K562 (cell line): ENCODE data around the gene ABCA1. TPM values are rescaled to one million over a fixed set of nuclear protein-coding genes. Genes with fewer than 3 reads are reported as not detected.
A peak's percentile ranks its signal among the peaks of the same experiment; 100 is the strongest.

Experiments
- BDP1 ChIP-seq: IDR thresholded peaks from 3 replicates; pipeline ENCODE4 v1.6.1; 2011; ENCODE audit not compliant: insufficient read length, insufficient read depth
- BRF1 ChIP-seq: IDR thresholded peaks from 3 replicates; pipeline ENCODE4 v1.6.1; 2011; ENCODE audit warnings: borderline replicate concordance, mild to moderate bottlenecking; ENCODE audit not compliant: insufficient read length; ENCODE audit errors: extremely low read depth
- CREB1 ChIP-seq, 2 experiments: sonication (generic) in 1 of 2; formaldehyde crosslinking in 1 of 2; IDR thresholded peaks; 2 replicates each; pipeline versions ENCODE4 v1.6.1 to v1.8.0; 2012 to 2022; ENCODE audit warnings: inconsistent platforms in 1 of 2, mild to moderate bottlenecking in 1 of 2, missing genetic modification reagents in 1 of 2, moderate library complexity in 1 of 2
- HIVEP1 ChIP-seq: fragments of 250-450 bp; sonication (Bioruptor Pico); IDR thresholded peaks from 2 replicates; pipeline ENCODE4 v1.4.0; 2020; ENCODE audit warnings: mild to moderate bottlenecking
- NUFIP1 ChIP-seq: fragments of 450-650 bp; IDR thresholded peaks from 2 replicates; pipeline ENCODE4 v1.6.1; 2018; ENCODE audit not compliant: partially characterized antibody
- polyA plus RNA-seq, 8 experiments: library from polyadenylated mRNA; depleted of rRNA in 4 of 8; stranded (reverse) in 5 of 8; unstranded in 3 of 8; fragments of >200 nt; fragmentation: Nextera tagmentation in 2 of 8; fragmentation: Illumina TruSeq in 1 of 8; extraction: Ambion mirVana in 2 of 8; extraction: Trizol in 1 of 8; gene quantifications; 2 replicates each; pipeline versions ENCODE4 v1.2.1 to v1.2.3, GENCODE V29; 2011 to 2014; ENCODE audit warnings: inconsistent platforms in 1 of 8, missing spikeins in 1 of 8
- total RNA-seq, 7 experiments: library from RNA; depleted of rRNA in 6 of 7; stranded (reverse); fragments of >200 nt in 6 of 7; fragmentation: Illumina TruSeq in 2 of 7; extraction: Trizol in 2 of 7; gene quantifications; 2 replicates each; pipeline versions ENCODE4 v1.2.1 to v1.2.3, GENCODE V29; 2011 to 2021; ENCODE audit warnings: low replicate concordance in 1 of 7
- TF ChIP-seq, protein P1 (sequence below): sonication (generic); formaldehyde crosslinking; IDR thresholded peaks from 2 replicates; pipeline ENCODE4 v1.8.1; 2023; ENCODE audit warnings: mild to moderate bottlenecking, missing genetic modification reagents, moderate library complexity
- TF ChIP-seq, protein P2 (sequence below): fragments of 150-350 bp; IDR thresholded peaks from 2 replicates; pipeline ENCODE4 v1.6.1; 2014; ENCODE audit warnings: low read depth, mild to moderate bottlenecking, low read length, borderline replicate concordance
- TF ChIP-seq, protein P3 (sequence below): fragments of 250-450 bp; sonication (Bioruptor Pico); IDR thresholded peaks from 2 replicates; pipeline ENCODE4 v1.8.0; 2022; ENCODE audit warnings: moderate library complexity, mild to moderate bottlenecking, inconsistent platforms
- TF ChIP-seq, protein P4 (sequence below), 2 experiments: fragments of 450-650 bp; IDR thresholded peaks; 2 replicates each; pipeline ENCODE4 v1.6.1; 2016
- TF ChIP-seq, protein P5 (sequence below), 2 experiments: fragments of 450-650 bp; formaldehyde crosslinking in 1 of 2; IDR thresholded peaks; 2 replicates each; pipeline versions ENCODE4 v1.4.0 to v1.6.1; 2014 to 2020; ENCODE audit warnings: mild to moderate bottlenecking in 2 of 2, borderline replicate concordance in 1 of 2, low read depth in 1 of 2

The ABCA1 gene
- total and polyA plus RNA-seq, 9 of the 15 experiments (the other 6 are each of a cell fraction or from before 2014, with no cell fraction given) = under 0.01 to 0.18 (median 0.02) TPM; not detected in 5

DNA sequence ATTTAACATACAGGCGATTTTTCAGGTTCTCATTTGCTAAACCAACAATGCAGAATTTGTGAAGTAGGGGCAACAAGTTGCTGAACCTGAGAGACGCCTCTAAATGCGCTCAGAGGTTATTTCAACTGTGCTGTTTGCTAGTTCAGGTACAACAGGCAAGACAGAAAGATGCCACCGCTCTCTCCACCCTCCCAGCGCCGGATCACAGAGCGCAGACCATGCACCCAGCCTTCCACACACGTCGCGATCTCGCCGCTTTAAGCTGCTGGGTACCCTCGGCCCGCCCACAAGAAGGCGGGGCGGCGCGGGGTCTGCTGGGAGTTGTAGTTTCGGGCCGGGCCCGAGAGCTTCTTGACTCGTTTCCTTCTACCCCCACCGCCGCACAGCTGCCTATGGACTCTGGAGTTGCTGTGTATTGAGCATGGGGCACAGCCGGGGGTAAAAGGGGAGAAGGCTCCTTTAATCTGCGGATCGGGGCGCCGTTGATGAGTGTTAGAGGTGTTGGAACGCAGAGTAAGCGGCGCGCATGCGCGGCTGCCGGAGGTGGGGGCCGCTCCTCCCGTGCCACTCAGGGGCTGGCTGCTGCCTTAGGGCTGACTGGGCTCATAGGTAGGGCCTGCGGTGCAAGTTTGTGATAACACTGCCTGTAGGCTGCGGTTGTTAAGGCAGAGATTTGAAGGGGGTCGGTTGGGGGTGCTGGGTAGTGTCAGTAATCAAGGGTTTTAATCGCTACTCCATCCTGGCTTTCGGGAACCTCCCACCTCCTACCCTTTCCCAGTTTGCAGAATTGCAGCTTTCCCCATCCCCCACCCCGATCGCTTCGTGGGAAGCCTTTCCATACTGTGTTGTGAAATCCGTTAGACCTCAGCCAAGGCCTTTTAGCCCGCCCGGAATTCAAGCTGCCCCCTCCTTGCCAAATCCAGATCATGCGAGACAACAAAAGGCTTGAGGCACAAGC lies 40.3 kb upstream of the ABCA1 start (continued):
- TF ChIP-seq, protein P1, sequence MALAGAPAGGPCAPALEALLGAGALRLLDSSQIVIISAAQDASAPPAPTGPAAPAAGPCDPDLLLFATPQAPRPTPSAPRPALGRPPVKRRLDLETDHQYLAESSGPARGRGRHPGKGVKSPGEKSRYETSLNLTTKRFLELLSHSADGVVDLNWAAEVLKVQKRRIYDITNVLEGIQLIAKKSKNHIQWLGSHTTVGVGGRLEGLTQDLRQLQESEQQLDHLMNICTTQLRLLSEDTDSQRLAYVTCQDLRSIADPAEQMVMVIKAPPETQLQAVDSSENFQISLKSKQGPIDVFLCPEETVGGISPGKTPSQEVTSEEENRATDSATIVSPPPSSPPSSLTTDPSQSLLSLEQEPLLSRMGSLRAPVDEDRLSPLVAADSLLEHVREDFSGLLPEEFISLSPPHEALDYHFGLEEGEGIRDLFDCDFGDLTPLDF (CRISPR knock-in tag) = no peak
- TF ChIP-seq, protein P2, sequence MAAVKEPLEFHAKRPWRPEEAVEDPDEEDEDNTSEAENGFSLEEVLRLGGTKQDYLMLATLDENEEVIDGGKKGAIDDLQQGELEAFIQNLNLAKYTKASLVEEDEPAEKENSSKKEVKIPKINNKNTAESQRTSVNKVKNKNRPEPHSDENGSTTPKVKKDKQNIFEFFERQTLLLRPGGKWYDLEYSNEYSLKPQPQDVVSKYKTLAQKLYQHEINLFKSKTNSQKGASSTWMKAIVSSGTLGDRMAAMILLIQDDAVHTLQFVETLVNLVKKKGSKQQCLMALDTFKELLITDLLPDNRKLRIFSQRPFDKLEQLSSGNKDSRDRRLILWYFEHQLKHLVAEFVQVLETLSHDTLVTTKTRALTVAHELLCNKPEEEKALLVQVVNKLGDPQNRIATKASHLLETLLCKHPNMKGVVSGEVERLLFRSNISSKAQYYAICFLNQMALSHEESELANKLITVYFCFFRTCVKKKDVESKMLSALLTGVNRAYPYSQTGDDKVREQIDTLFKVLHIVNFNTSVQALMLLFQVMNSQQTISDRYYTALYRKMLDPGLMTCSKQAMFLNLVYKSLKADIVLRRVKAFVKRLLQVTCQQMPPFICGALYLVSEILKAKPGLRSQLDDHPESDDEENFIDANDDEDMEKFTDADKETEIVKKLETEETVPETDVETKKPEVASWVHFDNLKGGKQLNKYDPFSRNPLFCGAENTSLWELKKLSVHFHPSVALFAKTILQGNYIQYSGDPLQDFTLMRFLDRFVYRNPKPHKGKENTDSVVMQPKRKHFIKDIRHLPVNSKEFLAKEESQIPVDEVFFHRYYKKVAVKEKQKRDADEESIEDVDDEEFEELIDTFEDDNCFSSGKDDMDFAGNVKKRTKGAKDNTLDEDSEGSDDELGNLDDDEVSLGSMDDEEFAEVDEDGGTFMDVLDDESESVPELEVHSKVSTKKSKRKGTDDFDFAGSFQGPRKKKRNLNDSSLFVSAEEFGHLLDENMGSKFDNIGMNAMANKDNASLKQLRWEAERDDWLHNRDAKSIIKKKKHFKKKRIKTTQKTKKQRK = no peak
- TF ChIP-seq BRF1 = no peak
- TF ChIP-seq NUFIP1 = no peak
- 0 out of 2 replicates have a peak, but pooled peaks have one; percentile 9 for TF ChIP-seq CREB1 (IDR thresholded peaks at IDR 0.05)
- TF ChIP-seq CREB1 (CRISPR knock-in tag; IDR thresholded peaks at IDR 0.05) = no peak
- TF ChIP-seq BDP1 = no peak
- TF ChIP-seq, protein P3, sequence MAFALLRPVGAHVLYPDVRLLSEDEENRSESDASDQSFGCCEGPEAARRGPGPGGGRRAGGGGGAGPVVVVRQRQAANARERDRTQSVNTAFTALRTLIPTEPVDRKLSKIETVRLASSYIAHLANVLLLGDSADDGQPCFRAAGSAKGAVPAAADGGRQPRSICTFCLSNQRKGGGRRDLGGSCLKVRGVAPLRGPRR (CRISPR knock-in tag) = no peak
- TF ChIP-seq, protein P4, sequence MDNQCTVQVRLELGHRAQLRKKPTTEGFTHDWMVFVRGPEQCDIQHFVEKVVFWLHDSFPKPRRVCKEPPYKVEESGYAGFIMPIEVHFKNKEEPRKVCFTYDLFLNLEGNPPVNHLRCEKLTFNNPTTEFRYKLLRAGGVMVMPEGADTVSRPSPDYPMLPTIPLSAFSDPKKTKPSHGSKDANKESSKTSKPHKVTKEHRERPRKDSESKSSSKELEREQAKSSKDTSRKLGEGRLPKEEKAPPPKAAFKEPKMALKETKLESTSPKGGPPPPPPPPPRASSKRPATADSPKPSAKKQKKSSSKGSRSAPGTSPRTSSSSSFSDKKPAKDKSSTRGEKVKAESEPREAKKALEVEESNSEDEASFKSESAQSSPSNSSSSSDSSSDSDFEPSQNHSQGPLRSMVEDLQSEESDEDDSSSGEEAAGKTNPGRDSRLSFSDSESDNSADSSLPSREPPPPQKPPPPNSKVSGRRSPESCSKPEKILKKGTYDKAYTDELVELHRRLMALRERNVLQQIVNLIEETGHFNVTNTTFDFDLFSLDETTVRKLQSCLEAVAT (IDR thresholded peaks at IDR 0.05) = no peak
- TF ChIP-seq HIVEP1 (CRISPR knock-in tag) = no peak
- TF ChIP-seq, protein P5, sequence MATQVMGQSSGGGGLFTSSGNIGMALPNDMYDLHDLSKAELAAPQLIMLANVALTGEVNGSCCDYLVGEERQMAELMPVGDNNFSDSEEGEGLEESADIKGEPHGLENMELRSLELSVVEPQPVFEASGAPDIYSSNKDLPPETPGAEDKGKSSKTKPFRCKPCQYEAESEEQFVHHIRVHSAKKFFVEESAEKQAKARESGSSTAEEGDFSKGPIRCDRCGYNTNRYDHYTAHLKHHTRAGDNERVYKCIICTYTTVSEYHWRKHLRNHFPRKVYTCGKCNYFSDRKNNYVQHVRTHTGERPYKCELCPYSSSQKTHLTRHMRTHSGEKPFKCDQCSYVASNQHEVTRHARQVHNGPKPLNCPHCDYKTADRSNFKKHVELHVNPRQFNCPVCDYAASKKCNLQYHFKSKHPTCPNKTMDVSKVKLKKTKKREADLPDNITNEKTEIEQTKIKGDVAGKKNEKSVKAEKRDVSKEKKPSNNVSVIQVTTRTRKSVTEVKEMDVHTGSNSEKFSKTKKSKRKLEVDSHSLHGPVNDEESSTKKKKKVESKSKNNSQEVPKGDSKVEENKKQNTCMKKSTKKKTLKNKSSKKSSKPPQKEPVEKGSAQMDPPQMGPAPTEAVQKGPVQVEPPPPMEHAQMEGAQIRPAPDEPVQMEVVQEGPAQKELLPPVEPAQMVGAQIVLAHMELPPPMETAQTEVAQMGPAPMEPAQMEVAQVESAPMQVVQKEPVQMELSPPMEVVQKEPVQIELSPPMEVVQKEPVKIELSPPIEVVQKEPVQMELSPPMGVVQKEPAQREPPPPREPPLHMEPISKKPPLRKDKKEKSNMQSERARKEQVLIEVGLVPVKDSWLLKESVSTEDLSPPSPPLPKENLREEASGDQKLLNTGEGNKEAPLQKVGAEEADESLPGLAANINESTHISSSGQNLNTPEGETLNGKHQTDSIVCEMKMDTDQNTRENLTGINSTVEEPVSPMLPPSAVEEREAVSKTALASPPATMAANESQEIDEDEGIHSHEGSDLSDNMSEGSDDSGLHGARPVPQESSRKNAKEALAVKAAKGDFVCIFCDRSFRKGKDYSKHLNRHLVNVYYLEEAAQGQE (IDR thresholded peaks at IDR 0.05; ENCODE audit: borderline replicate concordance) = no peak
- TF ChIP-seq, protein P5 (CRISPR knock-in tag; IDR thresholded peaks at IDR 0.05; ENCODE audit: low read depth) = no peak
